SK-N-SH treated with all-trans-retinoic acid at 6 μM for 48 hours (cell line): ENCODE data around the gene MED7.

Experiments
- ATAC-seq: fragments of 200-7000 bp; cut with Tn5 transposase; 3 replicates; pipeline ENCODE4 v1.9.1; 2020; ENCODE audit warnings: mild to moderate bottlenecking, moderate library complexity
- BACH2 ChIP-seq: fragments of 250-450 bp; sonication (Bioruptor Pico); IDR thresholded peaks from 2 replicates; pipeline ENCODE4 v1.9.0; 2021; ENCODE audit warnings: mild to moderate bottlenecking, borderline replicate concordance
- CSDC2 ChIP-seq: fragments of 250-450 bp; sonication (Bioruptor Pico); IDR thresholded peaks from 2 replicates; pipeline ENCODE4 v1.5.0; 2020; ENCODE audit warnings: mild to moderate bottlenecking, moderate library complexity
- ESRRG ChIP-seq: fragments of 250-450 bp; sonication (Bioruptor Pico); IDR thresholded peaks from 2 replicates; pipeline ENCODE4 v1.6.1; 2021; ENCODE audit warnings: mild to moderate bottlenecking
- ISL1 ChIP-seq: fragments of 250-450 bp; sonication (Bioruptor Pico); IDR thresholded peaks from 2 replicates; pipeline ENCODE4 v2.1.2; 2022; ENCODE audit warnings: mild to moderate bottlenecking, moderate library complexity
- PPARA ChIP-seq: fragments of 250-450 bp; sonication (Bioruptor Pico); IDR thresholded peaks from 2 replicates; pipeline ENCODE4 v1.5.0; 2020; ENCODE audit warnings: mild to moderate bottlenecking, borderline replicate concordance
- SNAI2 ChIP-seq: fragments of 250-450 bp; sonication (Bioruptor Pico); IDR thresholded peaks from 2 replicates; pipeline ENCODE4 v1.5.0; 2020; ENCODE audit warnings: mild to moderate bottlenecking, moderate library complexity
- TCF4 ChIP-seq: fragments of 250-450 bp; sonication (Bioruptor Pico); IDR thresholded peaks from 2 replicates; pipeline ENCODE4 v1.8.0; 2021; ENCODE audit warnings: mild to moderate bottlenecking, moderate library complexity, borderline replicate concordance
- ZFP3 ChIP-seq: fragments of 250-450 bp; sonication (Bioruptor Pico); IDR thresholded peaks from 2 replicates; pipeline ENCODE4 v1.5.0; 2020; ENCODE audit warnings: mild to moderate bottlenecking, moderate library complexity
- ZFP30 ChIP-seq: fragments of 450-650 bp; formaldehyde crosslinking; IDR thresholded peaks from 2 replicates; pipeline ENCODE4 v1.5.0; 2022; ENCODE audit warnings: mild to moderate bottlenecking, moderate library complexity
- ZNF70 ChIP-seq: fragments of 450-650 bp; formaldehyde crosslinking; IDR thresholded peaks from 2 replicates; pipeline ENCODE4 v1.5.0; 2020; ENCODE audit warnings: mild to moderate bottlenecking, moderate library complexity
- ZNF8 ChIP-seq: fragments of 450-650 bp; formaldehyde crosslinking; IDR thresholded peaks from 2 replicates; pipeline ENCODE4 v1.5.0; 2020; ENCODE audit warnings: mild to moderate bottlenecking, moderate library complexity
- TF ChIP-seq, protein P1 (sequence below): fragments of 250-450 bp; sonication (Bioruptor Pico); IDR thresholded peaks from 2 replicates; pipeline ENCODE4 v1.5.0; 2020; ENCODE audit warnings: mild to moderate bottlenecking, moderate library complexity
- TF ChIP-seq, protein P2 (sequence below): fragments of 250-450 bp; sonication (Bioruptor Pico); IDR thresholded peaks from 2 replicates; pipeline ENCODE4 v1.5.1; 2021; ENCODE audit warnings: mild to moderate bottlenecking, moderate library complexity
- TF ChIP-seq, protein P3 (sequence below): fragments of 250-450 bp; sonication (Bioruptor Pico); IDR thresholded peaks from 2 replicates; pipeline ENCODE4 v1.5.1; 2020; ENCODE audit warnings: low read depth, mild to moderate bottlenecking, moderate library complexity
- TF ChIP-seq, protein P4 (sequence below): fragments of 250-450 bp; sonication (Bioruptor Pico); IDR thresholded peaks from 2 replicates; pipeline ENCODE4 v1.8.0; 2021; ENCODE audit warnings: low read depth, mild to moderate bottlenecking, moderate library complexity, borderline replicate concordance

The MED7 gene

DNA sequence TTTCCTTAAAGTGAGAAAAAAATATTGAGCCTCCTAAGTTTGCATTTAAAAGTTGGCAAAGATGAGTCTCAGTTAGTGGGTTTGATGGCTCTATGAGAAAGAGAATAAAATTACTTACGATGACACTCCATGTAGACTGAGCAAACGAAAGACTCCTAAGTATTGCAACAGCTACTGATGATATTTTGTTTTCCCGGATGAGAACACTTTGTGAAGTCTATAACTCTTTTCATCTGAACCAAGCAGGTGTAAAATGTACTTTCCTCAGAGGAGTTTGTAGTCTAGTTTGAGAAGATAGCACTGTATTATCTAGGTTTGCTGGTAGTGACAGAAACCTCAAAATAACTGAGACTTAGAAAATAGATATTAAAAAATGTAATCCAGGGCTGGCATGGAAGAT, 36.3 kb upstream of the MED7 start:
- TF ChIP-seq BACH2 (CRISPR knock-in tag) (no peak), PPARA (CRISPR knock-in tag) (no peak), SNAI2 (CRISPR knock-in tag) (no peak), ZNF70 (no peak), ZFP30 (CRISPR knock-in tag) (no peak), ZNF8 (CRISPR knock-in tag) (no peak)
- TF ChIP-seq, protein P1, sequence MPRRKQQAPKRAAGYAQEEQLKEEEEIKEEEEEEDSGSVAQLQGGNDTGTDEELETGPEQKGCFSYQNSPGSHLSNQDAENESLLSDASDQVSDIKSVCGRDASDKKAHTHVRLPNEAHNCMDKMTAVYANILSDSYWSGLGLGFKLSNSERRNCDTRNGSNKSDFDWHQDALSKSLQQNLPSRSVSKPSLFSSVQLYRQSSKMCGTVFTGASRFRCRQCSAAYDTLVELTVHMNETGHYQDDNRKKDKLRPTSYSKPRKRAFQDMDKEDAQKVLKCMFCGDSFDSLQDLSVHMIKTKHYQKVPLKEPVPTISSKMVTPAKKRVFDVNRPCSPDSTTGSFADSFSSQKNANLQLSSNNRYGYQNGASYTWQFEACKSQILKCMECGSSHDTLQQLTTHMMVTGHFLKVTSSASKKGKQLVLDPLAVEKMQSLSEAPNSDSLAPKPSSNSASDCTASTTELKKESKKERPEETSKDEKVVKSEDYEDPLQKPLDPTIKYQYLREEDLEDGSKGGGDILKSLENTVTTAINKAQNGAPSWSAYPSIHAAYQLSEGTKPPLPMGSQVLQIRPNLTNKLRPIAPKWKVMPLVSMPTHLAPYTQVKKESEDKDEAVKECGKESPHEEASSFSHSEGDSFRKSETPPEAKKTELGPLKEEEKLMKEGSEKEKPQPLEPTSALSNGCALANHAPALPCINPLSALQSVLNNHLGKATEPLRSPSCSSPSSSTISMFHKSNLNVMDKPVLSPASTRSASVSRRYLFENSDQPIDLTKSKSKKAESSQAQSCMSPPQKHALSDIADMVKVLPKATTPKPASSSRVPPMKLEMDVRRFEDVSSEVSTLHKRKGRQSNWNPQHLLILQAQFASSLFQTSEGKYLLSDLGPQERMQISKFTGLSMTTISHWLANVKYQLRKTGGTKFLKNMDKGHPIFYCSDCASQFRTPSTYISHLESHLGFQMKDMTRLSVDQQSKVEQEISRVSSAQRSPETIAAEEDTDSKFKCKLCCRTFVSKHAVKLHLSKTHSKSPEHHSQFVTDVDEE (CRISPR knock-in tag), result no peak
- TF ChIP-seq, protein P2, sequence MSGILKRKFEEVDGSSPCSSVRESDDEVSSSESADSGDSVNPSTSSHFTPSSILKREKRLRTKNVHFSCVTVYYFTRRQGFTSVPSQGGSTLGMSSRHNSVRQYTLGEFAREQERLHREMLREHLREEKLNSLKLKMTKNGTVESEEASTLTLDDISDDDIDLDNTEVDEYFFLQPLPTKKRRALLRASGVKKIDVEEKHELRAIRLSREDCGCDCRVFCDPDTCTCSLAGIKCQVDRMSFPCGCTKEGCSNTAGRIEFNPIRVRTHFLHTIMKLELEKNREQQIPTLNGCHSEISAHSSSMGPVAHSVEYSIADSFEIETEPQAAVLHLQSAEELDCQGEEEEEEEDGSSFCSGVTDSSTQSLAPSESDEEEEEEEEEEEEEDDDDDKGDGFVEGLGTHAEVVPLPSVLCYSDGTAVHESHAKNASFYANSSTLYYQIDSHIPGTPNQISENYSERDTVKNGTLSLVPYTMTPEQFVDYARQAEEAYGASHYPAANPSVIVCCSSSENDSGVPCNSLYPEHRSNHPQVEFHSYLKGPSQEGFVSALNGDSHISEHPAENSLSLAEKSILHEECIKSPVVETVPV, result no peak
- TF ChIP-seq, all 23 proteins: peak for 0
- ATAC-seq, result no peak

DNA sequence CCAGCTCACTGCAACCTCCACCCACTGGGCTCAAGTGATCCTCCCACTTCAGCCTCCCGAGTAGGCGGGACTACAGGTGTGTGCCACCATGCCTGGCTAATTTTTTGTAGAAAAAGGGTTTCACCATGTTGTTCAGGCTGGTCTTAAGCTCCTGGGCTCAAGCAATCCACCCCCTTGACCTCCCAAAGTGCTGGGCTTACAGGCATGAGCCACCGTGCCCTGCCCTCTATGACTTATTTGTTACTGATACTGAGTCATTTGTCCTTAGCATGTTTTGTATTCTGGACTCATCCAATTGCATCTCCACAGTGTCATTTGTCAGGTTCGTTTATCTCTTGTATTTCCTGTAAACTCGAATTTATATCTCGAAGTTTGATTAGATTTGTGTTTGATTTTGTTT, 35.3 kb upstream of the MED7 start:
- no peak for ATAC-seq
- TF ChIP-seq, protein P1 (CRISPR knock-in tag), result no peak
- no peak for TF ChIP-seq ZFP30 (CRISPR knock-in tag)
- TF ChIP-seq ISL1 (CRISPR knock-in tag), result no peak
- no peak for TF ChIP-seq ZFP3
- no peak for TF ChIP-seq CSDC2 (CRISPR knock-in tag)
- TF ChIP-seq, protein P3, sequence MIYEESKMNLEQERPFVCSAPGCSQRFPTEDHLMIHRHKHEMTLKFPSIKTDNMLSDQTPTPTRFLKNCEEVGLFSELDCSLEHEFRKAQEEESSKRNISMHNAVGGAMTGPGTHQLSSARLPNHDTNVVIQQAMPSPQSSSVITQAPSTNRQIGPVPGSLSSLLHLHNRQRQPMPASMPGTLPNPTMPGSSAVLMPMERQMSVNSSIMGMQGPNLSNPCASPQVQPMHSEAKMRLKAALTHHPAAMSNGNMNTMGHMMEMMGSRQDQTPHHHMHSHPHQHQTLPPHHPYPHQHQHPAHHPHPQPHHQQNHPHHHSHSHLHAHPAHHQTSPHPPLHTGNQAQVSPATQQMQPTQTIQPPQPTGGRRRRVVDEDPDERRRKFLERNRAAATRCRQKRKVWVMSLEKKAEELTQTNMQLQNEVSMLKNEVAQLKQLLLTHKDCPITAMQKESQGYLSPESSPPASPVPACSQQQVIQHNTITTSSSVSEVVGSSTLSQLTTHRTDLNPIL (CRISPR knock-in tag), result no peak
- TF ChIP-seq SNAI2 (CRISPR knock-in tag), result no peak

DNA sequence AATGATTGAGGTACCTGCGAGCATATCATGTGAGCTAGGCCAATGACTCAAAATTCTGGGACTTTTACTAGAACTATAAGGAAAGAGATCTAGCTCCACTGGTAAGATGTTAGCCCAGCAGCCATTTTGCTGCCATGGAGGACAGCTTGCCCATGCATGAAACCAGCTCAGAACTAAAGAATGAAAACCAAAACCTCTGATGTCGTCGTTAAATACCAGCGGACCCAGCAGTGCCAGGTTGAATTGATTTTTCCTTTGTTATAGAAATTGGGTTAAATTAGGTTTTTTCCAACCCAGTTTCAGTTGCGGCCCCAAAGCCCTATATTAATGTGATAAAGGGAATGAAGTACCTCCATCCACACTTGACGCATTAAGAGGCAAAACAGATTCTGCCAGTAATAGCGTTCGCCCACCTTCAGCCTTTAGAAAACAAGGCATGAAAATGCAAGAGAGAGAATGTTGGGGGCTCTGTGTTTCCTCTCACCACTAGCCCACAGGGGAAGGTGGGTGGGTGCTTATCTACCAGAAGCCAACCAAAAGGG, 32.5 kb upstream of the MED7 start:
- TF ChIP-seq, protein P2, result no peak
- TF ChIP-seq ESRRG (CRISPR knock-in tag) (no peak), ZNF70 (no peak), TCF4 (CRISPR knock-in tag) (no peak), CSDC2 (CRISPR knock-in tag) (no peak), BACH2 (CRISPR knock-in tag) (no peak), ZFP3 (no peak), ZNF8 (CRISPR knock-in tag) (no peak)
- TF ChIP-seq, protein P4, sequence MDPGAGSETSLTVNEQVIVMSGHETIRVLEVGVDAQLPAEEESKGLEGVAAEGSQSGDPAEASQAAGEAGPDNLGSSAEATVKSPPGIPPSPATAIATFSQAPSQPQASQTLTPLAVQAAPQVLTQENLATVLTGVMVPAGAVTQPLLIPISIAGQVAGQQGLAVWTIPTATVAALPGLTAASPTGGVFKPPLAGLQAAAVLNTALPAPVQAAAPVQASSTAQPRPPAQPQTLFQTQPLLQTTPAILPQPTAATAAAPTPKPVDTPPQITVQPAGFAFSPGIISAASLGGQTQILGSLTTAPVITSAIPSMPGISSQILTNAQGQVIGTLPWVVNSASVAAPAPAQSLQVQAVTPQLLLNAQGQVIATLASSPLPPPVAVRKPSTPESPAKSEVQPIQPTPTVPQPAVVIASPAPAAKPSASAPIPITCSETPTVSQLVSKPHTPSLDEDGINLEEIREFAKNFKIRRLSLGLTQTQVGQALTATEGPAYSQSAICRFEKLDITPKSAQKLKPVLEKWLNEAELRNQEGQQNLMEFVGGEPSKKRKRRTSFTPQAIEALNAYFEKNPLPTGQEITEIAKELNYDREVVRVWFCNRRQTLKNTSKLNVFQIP (CRISPR knock-in tag), result no peak
- TF ChIP-seq, protein P3 (CRISPR knock-in tag), result no peak
- ATAC-seq, result no peak
